Keratinocyte (primary cell): Measurements from ENCODE around the gene FAM20C. TPM values are rescaled to one million over a fixed set of nuclear protein-coding genes. Genes with fewer than 3 reads are reported as not detected.

Experiments
- DNase-seq: peaks from one replicate; pipeline ENCODE4 v3.0.0-alpha.2; 2011; ENCODE audit warnings: low read depth, missing footprints, low spot score
- FAIRE-seq: peaks from 2 replicates; lab custom pipeline; 2011; peaks lifted over from hg19 to GRCh38; lab: Jason Lieb, UNC
- H2AFZ ChIP-seq: 2 replicates; pipeline ENCODE4 v1.6.0; 2012; ENCODE audit warnings: low read length, control low read depth, inconsistent platforms; ENCODE audit not compliant: control insufficient read depth
- H3K27ac ChIP-seq: 2 replicates; pipeline ENCODE4 v1.5.1; 2011; ENCODE audit warnings: low read length; ENCODE audit not compliant: control insufficient read depth, insufficient read depth
- H3K27me3 ChIP-seq: 3 replicates; pipeline ENCODE4 v1.6.0; 2011; ENCODE audit warnings: low read length; ENCODE audit not compliant: control insufficient read depth, insufficient read depth; ENCODE audit errors: extremely low read depth
- H3K36me3 ChIP-seq, 2 experiments: 2 replicates in 1 of 2; 3 replicates in 1 of 2; pipeline ENCODE4 v1.5.1; 2011; ENCODE audit warnings: low read length in 2 of 2, mild to moderate bottlenecking in 1 of 2; ENCODE audit not compliant: control insufficient read depth in 2 of 2, insufficient read depth in 2 of 2; ENCODE audit errors: extremely low read depth in 1 of 2
- H3K4me1 ChIP-seq: 3 replicates; pipeline ENCODE4 v1.5.1; 2011; ENCODE audit warnings: low read length; ENCODE audit not compliant: control insufficient read depth, insufficient read depth; ENCODE audit errors: extremely low read depth
- H3K4me2 ChIP-seq: 3 replicates; pipeline ENCODE4 v1.6.0; 2011; ENCODE audit warnings: low read depth, low read length; ENCODE audit not compliant: control insufficient read depth, insufficient read depth; ENCODE audit errors: extremely low read depth
- H3K4me3 ChIP-seq, 3 experiments: fragments of 200-600 bp in 1 of 3; sonication (generic) in 1 of 3; 2 replicates in 2 of 3; 3 replicates in 1 of 3; pipeline ENCODE4 v1.5.1; 2011 to 2016; ENCODE audit warnings: low read length in 3 of 3, mild to moderate bottlenecking in 3 of 3, control low read depth in 2 of 3, inconsistent platforms in 1 of 3, low read depth in 1 of 3, mixed read lengths in 1 of 3, mixed run types in 1 of 3, moderate library complexity in 1 of 3; ENCODE audit not compliant: control insufficient read depth in 2 of 3, insufficient read depth in 2 of 3; ENCODE audit errors: extremely low read depth in 1 of 3
- H3K79me2 ChIP-seq: 2 replicates; pipeline ENCODE4 v1.6.0; 2012; ENCODE audit warnings: low read length; ENCODE audit not compliant: control insufficient read depth, insufficient read depth
- H3K9ac ChIP-seq: 3 replicates; pipeline ENCODE4 v1.6.0; 2011; ENCODE audit warnings: low read length; ENCODE audit not compliant: control insufficient read depth, insufficient read depth; ENCODE audit errors: extremely low read depth
- H3K9me1 ChIP-seq: 3 replicates; pipeline ENCODE4 v1.6.0; 2011; ENCODE audit warnings: low read length; ENCODE audit not compliant: control insufficient read depth, insufficient read depth; ENCODE audit errors: extremely low read depth
- H3K9me3 ChIP-seq: 2 replicates; pipeline ENCODE4 v1.5.1; 2012; ENCODE audit warnings: low read depth, low read length; ENCODE audit not compliant: control insufficient read depth
- H4K20me1 ChIP-seq: 3 replicates; pipeline ENCODE4 v1.6.0; 2011; ENCODE audit warnings: low read length; ENCODE audit not compliant: control insufficient read depth, insufficient read depth; ENCODE audit errors: extremely low read depth
- EZH2 ChIP-seq: IDR thresholded peaks from one replicate; pipeline ENCODE4 v1.6.1; 2012; ENCODE audit warnings: inconsistent platforms, mild to moderate bottlenecking, low read length, moderate library complexity
- dilution Hi-C: fragments of 300-500 bp; cut with MboI; formaldehyde crosslinking; loops from one replicate; pipeline ENCODE4 v1.7.0; 2020; ENCODE audit warnings: low sequenced_read_pairs; ENCODE audit not compliant: extremely low pct_ligation_motif_present
- polyA plus RNA-seq, 5 experiments: library from polyadenylated mRNA; depleted of rRNA in 3 of 5; stranded (reverse) in 3 of 5; stranded (forward) in 1 of 5; unstranded in 1 of 5; fragments of >200 nt; gene quantifications; 1 replicate in 1 of 5; 2 replicates in 3 of 5; 3 replicates in 1 of 5; pipeline versions ENCODE4 v1.2.1 to v1.2.3, GENCODE V29; 2011 to 2012; ENCODE audit warnings: missing spikeins in 2 of 5, low read depth in 1 of 5, low replicate concordance in 1 of 5
- TF ChIP-seq, protein P1 (sequence below), 3 experiments: IDR thresholded peaks in 1 of 3; conservative IDR thresholded peaks in 1 of 3; optimal IDR thresholded peaks in 1 of 3; 2 replicates in 2 of 3; 3 replicates in 1 of 3; pipeline versions ENCODE3 to v1.5.1; 2011; ENCODE audit warnings: low read length in 3 of 3, mild to moderate bottlenecking in 3 of 3, moderate library complexity in 2 of 3, control low read depth in 1 of 3, inconsistent platforms in 1 of 3; ENCODE audit not compliant: insufficient read depth in 2 of 3; ENCODE audit errors: extremely low read depth in 1 of 3

The FAM20C gene
- polyA plus RNA-seq, 1 donor (not counting 4 experiments of a cell fraction or from before 2014, with no cell fraction given): 3.8 TPM

DNA sequence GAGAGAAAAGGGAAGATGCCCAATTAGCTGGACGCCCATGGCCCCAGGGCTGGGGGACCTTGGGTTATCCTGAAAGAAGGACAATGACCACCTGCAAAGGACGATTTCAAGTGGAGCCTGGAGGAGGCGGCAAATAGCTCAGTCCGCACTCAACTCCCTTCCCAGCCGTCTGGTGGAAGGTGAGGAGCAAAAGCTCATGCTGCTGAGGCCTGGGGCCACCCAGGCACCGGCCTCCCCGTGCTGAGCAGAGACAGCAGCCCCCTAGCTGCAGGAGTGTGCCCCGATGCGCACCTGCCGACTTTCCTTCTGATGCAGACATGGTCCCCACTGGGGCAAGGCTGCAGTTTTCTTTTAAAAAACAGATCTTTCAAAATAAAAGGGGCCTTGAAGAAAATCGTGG, 7.9 kb downstream of the FAM20C start:
- no peak overlapping the region for H2AFZ ChIP-seq
- no peaks in the 10 kb centered on the region for H3K27me3 ChIP-seq
- H3K4me2 ChIP-seq: no peak overlapping the region
- H3K27ac ChIP-seq: no peak overlapping the region
- H3K79me2 ChIP-seq: peaks cover 2% of the 10 kb centered on the region
- no peak for DNase-seq
- no peaks in the 10 kb centered on the region for H3K4me1 ChIP-seq
- peaks cover 6% of the 10 kb centered on the region for H3K9me3 ChIP-seq
- peaks cover 5 to 14% of the 10 kb centered on the region in 2 experiments for H3K36me3 ChIP-seq
- TF ChIP-seq EZH2: no peak
- TF ChIP-seq, protein P1, sequence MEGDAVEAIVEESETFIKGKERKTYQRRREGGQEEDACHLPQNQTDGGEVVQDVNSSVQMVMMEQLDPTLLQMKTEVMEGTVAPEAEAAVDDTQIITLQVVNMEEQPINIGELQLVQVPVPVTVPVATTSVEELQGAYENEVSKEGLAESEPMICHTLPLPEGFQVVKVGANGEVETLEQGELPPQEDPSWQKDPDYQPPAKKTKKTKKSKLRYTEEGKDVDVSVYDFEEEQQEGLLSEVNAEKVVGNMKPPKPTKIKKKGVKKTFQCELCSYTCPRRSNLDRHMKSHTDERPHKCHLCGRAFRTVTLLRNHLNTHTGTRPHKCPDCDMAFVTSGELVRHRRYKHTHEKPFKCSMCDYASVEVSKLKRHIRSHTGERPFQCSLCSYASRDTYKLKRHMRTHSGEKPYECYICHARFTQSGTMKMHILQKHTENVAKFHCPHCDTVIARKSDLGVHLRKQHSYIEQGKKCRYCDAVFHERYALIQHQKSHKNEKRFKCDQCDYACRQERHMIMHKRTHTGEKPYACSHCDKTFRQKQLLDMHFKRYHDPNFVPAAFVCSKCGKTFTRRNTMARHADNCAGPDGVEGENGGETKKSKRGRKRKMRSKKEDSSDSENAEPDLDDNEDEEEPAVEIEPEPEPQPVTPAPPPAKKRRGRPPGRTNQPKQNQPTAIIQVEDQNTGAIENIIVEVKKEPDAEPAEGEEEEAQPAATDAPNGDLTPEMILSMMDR (optimal IDR thresholded peaks at IDR 0.05 in 1 of 3, IDR thresholded peaks at IDR 0.05 in 1 of 3, conservative IDR thresholded peaks at IDR 0.05 in 1 of 3; ENCODE audit: extremely low read depth in 1 of 3, insufficient read depth in 2 of 3, low read length in 3 of 3): peak in 1 of 3 experiments; percentile 1
- no peaks in the 10 kb centered on the region for H3K9me1 ChIP-seq
- no peak overlapping the region for H3K9ac ChIP-seq
- dilution Hi-C loops: no loop called here
- no peak for FAIRE-seq
- no peak overlapping the region for H3K4me3 ChIP-seq
- H4K20me1 ChIP-seq: no peaks in the 10 kb centered on the region

DNA sequence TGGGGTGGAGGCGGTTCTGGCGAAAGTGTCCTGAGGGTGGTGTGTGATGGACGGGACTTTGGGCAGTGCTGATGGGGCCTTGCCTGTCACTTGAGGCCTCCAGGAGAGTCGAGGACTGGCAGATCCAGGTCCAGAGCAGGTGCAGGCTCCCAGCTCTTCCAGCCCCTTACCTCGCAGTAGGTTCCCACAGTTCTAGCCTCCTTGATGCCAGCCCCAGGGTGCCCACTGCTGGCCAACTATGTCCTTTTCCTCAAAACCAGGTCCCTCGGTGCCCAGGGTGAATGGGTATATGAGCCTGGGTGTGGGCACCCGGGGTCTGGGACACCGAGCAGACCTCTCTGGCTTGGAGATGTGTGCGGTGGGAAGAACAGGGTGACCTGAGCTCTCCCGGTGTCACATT, 8.3 kb downstream of the FAM20C start:
- no peaks in the 10 kb centered on the region for H4K20me1 ChIP-seq
- no peak for FAIRE-seq
- H3K79me2 ChIP-seq: no peaks in the 10 kb centered on the region
- no peak overlapping the region for H3K4me2 ChIP-seq
- H3K27me3 ChIP-seq: no peaks in the 10 kb centered on the region
- no peak overlapping the region for H3K4me3 ChIP-seq
- no peaks in the 10 kb centered on the region for H3K9me1 ChIP-seq
- H3K4me1 ChIP-seq: no peaks in the 10 kb centered on the region
- no peak for TF ChIP-seq EZH2
- TF ChIP-seq, protein P1 (optimal IDR thresholded peaks at IDR 0.05 in 1 of 3, IDR thresholded peaks at IDR 0.05 in 1 of 3, conservative IDR thresholded peaks at IDR 0.05 in 1 of 3; ENCODE audit: extremely low read depth in 1 of 3, insufficient read depth in 2 of 3, low read length in 3 of 3): peak in 2 of 3 experiments; percentile 1 to 30
- H3K27ac ChIP-seq: no peak overlapping the region
- no peak overlapping the region for H2AFZ ChIP-seq
- H3K9me3 ChIP-seq: peaks cover 6% of the 10 kb centered on the region
- no peak for DNase-seq
- dilution Hi-C loops: no loop called here
- peaks cover 5 to 14% of the 10 kb centered on the region in 2 experiments for H3K36me3 ChIP-seq
- no peak overlapping the region for H3K9ac ChIP-seq
